GM18951 (cell line): Measurements from ENCODE around the gene SMIM38.

Source experiments
- POLR2A ChIP-seq: IDR thresholded peaks from 4 replicates; pipeline ENCODE4 v1.6.1; 2011; ENCODE audit warnings: mild to moderate bottlenecking; ENCODE audit not compliant: insufficient read length, insufficient read depth; ENCODE audit errors: extremely low read depth
- in situ Hi-C: fragments of 300-500 bp; cut with MboI; formaldehyde crosslinking; loops from one replicate; pipeline ENCODE4 v1.12.0; 2022; ENCODE audit warnings: low sequenced_read_pairs, mixed read lengths, inconsistent platforms; ENCODE audit not compliant: unreplicated experiment

SMIM38 gene

GRCh38 chr11:69152733-69153421 lies 2.9 kb upstream of the SMIM38 start:
- in situ Hi-C loops = no loop called here
- no peak for TF ChIP-seq POLR2A

DNA sequence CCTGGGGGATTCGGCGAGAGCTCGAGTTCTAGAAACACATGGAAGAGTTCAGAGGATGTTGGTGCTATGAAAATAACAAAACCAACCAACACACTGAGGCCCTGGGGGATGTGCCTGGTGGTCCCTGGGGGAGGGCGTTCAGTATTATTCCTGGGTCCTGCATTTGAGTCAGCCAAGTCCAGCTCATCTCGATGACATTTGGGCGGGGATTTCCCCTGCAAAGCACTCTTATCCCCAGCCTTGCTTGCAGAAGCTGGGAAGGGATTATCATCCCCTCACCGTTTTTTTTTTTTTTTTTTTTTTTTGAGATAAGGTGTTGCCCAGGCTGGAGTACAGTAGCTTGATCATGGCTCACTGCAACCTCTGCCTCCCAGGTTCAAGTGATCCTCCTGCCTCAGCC lies 2.1 kb upstream of the SMIM38 start:
- no peak for TF ChIP-seq POLR2A
- in situ Hi-C loops = no loop called here

DNA sequence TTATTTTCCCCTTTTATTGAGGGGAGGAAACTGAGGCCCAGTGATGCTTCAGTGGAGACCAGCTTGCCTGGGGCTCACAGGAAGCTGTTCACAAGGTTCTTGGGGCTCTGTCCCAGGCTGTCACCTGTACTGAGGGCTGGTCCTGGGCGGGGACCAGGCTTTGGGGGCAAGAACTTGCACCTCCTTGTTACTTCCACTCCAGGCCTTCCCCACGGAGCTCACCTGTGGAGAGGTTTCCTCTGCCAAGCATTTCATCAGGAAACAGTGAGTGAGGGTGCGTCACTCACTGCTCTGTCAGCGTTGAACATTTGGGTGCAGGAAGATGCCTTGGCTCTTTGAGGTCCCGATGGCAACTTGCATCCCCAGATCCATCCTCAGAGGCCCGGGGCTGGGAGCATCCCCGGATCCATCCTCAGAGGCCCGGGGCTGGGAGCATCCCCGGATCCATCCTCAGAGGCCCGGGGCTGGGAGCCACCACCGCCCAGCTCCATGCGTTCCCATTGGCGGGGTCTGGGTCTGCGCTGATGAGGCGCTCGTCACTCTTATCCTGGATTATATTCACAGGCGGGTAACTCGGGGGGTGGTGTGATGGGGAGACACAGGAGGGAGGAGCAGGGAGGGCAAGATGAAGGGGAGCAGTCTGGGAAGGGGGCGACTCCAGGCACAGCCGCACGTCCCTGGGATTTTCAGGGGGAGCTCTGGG lies 1.4 kb upstream of the SMIM38 start:
- in situ Hi-C loops = no loop called here
- TF ChIP-seq POLR2A = no peak

DNA sequence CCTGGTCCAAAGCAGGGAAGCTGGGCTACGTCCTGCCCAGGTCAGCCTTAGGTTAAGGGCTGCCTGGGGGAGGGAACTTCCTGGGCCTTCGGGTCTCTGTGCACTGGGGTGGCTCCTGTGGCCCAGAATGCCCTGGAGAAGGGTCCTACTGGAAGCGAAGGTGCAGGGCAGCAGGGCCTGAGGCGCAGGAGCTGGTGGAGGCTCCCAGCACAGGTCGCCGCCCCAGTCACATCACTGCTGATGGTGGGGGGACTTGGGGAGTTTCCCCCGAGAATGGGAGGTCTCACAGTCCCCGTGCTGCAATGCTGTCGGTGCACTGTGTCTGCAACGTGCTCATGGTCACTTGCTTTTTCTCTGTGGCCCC lies 815 bp upstream of the SMIM38 start:
- no peak for TF ChIP-seq POLR2A
- in situ Hi-C loops = no loop called here

GRCh38 chr11:69156235-69156639 lies 502 bp downstream of the SMIM38 start:
- in situ Hi-C loops = no loop called here
- no peak for TF ChIP-seq POLR2A

DNA sequence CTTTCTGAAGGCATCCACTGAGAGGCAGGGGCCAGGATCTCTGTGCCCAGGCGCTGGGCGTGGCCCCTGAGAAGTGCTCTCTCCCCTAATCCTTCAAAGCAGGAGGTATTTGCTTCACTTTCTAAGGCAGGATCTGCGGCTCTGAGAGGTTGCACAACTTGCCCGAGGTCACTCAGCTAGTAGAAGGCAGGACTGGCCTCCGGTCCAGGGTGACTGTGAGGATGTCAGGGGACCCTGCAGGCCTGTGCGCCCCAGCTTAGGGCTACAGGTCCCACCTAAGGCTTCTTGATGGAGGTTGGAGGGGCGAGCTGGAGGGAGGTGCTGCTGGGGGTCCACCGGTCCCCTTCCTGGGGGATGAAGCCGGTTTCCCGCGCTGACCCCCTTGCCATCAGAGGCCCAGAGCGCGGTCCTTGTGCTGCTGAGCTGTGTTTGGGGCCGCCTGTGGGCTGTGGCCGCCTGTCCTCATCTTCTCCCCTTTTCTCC lies 979 bp downstream of the SMIM38 start:
- TF ChIP-seq POLR2A = no peak

GRCh38 chr11:69157156-69157821 lies 1.6 kb downstream of the SMIM38 start:
- TF ChIP-seq POLR2A = no peak
- in situ Hi-C loops = no loop called here

More for the DNA sequence above, 979 bp downstream of the SMIM38 start:
- in situ Hi-C loops = no loop called here

DNA sequence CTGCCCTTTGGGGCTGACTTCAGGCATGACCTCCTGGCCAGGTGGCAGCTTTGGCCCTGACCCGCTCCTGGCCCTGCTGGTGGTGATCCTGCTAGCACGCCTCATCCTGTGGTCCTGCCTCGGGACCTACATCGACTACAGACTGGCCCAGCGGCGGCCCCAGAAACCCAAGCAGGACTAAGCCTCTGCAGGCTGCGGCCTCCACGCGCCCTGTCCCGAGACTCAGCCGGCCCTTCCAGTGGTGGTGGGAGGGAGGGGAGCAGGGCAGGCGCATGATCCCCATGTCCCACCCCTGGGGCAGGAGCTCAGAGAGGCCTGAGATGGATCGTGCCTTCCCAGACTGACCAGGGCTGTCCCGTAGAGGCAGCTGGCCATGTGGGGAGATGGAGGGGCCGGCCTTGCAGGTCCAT lies 2.1 kb downstream of the SMIM38 start:
- in situ Hi-C loops = no loop called here
- no peak for TF ChIP-seq POLR2A

- TF ChIP-seq POLR2A = no peak
Observed at GRCh38 chr11:69158301-69159149, 2.8 kb downstream of the SMIM38 start.

DNA sequence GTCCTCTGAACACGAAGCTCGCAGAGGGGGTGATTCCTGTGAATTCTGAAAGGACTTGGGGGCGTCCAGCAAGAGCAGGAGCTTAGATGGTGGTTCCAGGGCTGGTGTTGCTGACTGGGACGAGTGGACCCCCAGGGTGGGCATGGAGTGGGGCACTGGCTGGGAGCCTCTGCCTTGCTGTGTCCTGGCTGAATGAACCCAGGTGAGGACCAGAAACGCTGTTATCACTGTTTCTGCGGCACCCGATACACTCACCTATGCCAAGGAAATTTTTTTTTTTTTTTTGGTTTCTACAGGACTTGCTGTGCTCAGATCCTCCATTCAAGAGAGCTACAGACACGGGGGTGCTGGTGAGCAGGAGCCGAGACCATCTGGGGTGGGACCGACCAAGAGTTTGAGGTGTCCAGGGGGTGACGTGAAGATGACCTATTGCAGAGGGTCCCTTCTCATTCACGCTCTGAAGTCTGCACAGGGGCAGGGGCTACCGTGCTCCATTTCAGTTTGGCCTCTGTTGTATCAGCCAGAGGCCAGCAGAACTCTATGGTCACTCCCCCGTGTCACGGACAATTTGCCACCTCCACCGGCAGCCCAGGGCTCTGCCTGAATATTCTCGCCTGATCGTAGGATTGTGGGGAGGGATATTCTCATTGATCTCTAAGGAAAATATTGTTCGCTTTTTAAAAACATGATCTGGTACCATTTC lies 3.6 kb downstream of the SMIM38 start:
- no peak for TF ChIP-seq POLR2A
- in situ Hi-C loops = no loop called here

More at GRCh38 chr11:69158301-69159149, 2.8 kb downstream of the SMIM38 start:
- in situ Hi-C loops = no loop called here

DNA sequence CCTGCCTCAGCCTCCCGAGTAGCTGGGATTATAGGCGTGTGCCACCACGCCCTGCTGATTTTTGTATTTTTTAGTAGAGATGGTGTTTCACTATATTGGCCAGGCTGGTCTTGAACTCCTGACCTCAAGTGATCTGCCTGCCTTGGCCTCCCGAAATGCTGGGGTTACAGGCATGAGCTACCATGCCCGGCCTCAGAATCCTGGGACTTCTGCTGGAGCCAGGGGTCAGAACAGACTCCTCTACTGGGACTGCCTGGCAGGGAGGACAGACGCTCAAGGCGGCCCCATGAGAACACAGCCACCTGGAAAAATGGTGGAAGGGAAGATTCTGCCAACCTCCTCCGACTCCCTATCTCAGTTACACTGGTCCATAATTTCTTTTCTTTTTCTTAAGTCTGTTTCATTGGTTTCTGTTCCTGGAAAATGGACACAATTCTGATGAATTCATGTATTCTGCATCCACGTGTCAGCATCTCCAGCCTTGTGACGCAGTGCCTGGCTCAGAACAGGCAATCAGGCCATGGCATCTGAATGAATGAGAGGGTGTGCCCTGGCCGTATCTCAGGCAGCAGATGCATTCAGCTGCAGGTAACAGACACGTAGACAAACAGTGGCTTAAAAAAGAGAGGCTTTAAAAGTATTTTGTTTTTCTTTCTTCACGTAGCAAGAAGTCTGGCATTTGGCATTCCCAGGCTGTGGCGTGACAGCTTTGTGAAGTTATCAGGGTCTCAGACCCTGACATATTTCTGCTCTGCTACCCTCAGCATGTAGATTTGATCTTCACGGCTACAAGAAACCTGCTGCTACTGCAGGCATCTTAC lies 4.8 kb downstream of the SMIM38 start:
- no peak for TF ChIP-seq POLR2A
- in situ Hi-C loops = no loop called here

DNA sequence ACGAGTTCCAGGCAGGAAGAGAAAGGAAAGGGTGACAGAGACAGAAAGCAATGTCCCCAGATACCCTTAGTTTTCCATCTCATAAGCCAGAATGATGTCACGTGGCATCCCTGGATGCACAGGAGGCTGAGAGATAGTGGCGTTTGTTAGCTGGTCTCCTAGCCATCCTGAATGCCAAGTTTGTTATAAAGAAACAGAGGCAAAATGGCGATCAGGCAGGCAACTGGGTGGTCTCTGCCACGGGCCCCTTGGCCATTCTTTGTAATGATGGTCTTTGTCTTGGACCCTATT lies 5.3 kb downstream of the SMIM38 start:
- in situ Hi-C loops = no loop called here
- no peak for TF ChIP-seq POLR2A
